Measurements from ENCODE around the gene PHF12.

The PHF12 gene

DNA sequence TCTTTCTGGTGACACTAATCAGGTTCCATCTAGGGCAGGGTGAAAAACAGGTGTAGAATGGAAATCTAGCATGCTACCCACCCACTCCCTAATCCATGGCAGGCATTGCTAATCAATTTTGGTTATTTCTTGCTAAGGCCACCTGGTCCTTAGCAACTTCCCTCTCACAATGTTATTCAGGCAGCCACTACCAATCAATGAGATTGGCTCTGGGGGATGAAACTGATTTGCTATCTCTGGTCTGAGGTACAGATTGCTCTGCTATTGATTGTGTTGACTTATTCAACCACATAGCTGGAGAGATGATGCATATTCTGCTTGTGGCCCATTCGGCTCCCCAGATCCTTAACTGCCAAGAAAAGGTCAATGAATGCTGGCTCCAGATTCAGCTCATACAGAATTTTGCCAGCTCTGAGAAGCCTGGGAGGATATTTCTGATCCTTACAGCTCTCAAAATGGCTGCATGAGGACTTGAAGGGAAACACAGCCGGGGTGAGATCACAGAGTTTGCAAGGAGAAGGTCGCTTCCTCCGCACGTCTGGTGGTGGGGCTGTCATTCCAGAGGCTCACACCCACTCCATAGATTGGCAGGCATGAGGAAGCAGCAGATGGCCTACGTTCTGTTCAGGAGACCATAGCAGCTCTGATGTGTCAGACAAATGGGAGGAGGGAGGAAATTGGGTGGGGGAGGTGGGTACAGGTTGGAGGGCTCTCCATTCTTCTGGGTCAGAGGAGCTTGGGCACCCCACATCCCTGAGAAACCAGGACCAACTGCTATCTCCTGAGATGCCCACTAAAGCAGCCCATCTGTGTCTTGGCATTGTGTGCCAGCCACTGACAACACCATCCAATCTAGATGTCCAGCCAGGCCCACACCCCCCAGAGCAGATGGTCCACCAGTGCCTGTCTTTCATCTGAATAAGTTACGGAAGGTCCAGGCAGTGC is 32.2 kb upstream of the PHF12 start:
- Mint-ChIP-seq H3K4me1 (ENCODE audit: low read depth) (peaks cover 17% of the 10 kb centered on the region), H3K4me3 (no peak overlapping the region), H3K27ac (no peak overlapping the region), H3K36me3 (ENCODE audit: low read depth) (no peaks in the 10 kb centered on the region), H3K9me3 (no peaks in the 10 kb centered on the region), H3K27me3 (ENCODE audit: low read depth) (peaks cover 4% of the 10 kb centered on the region)

DNA sequence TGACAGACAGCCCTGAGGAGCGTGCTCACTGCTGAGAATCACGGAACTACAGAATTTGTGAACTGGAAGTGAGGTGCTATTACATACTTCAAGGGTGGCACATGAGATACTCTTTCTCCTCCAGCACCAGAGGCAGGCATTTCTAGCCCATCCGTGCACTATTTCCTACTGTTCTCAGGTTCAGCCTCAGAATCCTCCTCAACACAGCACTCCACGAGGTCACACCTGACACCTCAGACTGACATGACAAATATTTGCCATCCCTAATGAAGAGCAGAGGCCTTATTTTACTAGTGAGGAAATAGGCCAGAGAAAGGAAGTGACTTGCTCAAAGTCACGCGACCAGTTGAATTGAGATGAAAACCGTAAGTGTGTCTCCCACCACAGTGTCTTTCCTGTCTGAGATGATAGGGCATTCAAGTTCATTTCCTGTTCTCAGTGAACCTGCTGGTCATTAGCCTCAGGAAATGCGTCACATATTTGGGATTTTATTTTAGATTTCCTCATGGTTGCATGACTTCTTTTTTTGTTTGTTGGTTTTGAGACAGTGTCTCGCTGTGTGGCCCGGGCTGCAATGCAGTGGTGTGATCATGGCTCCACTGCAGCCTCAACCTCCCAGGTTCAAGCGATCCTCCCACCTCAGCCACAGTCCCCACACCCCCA is 30.9 kb upstream of the PHF12 start:
- H3K4me1 Mint-ChIP-seq (ENCODE audit: low read depth), result peaks cover 17% of the 10 kb centered on the region
- H3K9me3 Mint-ChIP-seq, result no peaks in the 10 kb centered on the region
- H3K36me3 Mint-ChIP-seq (ENCODE audit: low read depth), result no peaks in the 10 kb centered on the region
- no peaks in the 10 kb centered on the region for H3K27me3 Mint-ChIP-seq (ENCODE audit: low read depth)
- H3K27ac Mint-ChIP-seq, result peak overlapping the region; percentile 62
- H3K4me3 Mint-ChIP-seq, result peak overlapping the region; percentile 23

DNA sequence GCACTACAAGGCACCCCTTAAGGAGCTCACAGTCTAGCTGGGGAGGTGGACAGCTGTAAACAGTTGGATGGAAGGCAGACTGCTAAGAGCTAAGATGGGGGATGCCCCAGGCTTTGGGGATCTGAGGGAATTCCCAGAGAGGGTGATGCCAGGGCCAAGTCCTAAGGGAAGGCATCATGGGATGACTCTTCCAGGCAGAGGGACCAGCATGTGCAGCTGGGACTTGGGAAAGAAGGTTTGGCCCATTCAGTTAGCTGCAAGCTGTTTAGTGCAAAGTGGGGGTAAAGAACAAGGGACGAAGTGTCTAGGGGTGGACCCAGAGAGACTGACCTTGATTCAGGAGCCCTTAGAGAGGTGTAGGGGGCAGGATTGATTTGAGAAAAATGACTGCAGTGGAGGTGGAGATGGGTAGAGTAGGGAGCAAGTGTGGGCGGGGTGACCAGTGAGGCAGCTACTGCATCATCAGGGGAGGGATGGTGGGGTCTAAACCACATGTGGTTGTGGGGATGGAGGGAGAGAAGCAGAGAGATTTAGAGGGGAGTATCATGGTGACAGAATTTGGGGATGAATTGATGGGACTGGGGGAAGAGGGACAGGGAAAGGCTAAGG is 27.1 kb upstream of the PHF12 start:
- H3K36me3 Mint-ChIP-seq (ENCODE audit: low read depth), result no peaks in the 10 kb centered on the region
- no peak overlapping the region for H3K4me3 Mint-ChIP-seq
- H3K27me3 Mint-ChIP-seq (ENCODE audit: low read depth), result no peaks in the 10 kb centered on the region
- H3K4me1 Mint-ChIP-seq (ENCODE audit: low read depth), result peaks cover 14% of the 10 kb centered on the region
- H3K9me3 Mint-ChIP-seq, result no peaks in the 10 kb centered on the region
- no peak overlapping the region for H3K27ac Mint-ChIP-seq

DNA sequence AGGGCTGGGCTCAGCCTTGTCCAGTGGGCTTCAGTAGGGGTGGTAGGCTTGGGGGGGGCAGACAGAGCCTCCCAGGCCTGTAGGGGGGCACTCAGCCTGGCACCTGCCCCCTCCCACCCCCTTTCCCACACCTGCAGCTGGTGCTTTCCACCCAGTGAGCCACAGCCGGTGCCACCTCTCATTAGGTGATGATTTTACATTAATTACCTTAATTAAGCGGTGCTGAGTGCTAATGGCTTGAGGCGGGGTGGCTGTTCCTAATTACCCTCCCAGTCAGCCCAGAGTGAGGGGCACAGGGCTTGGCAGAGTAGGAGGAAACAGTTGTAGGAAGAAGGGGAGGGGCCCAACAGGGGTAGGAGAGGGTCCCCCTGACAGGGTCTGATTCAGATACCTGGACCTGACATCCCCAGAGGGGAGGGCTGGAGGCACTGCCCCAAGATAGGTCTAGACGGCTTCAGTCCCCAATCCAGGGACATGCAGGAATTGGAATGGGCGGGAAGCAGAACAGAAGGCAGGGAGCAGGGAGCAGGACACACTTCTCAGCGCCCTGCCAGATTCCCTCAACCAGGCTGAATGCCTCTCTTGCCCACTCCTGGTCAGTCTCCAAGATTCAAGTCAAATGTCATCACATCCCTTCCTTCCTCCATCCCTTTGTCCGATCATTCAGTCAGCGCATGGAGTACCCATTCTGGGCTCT is 26.5 kb upstream of the PHF12 start:
- Mint-ChIP-seq H3K27me3 (ENCODE audit: low read depth) (no peaks in the 10 kb centered on the region), H3K27ac (no peak overlapping the region)

DNA sequence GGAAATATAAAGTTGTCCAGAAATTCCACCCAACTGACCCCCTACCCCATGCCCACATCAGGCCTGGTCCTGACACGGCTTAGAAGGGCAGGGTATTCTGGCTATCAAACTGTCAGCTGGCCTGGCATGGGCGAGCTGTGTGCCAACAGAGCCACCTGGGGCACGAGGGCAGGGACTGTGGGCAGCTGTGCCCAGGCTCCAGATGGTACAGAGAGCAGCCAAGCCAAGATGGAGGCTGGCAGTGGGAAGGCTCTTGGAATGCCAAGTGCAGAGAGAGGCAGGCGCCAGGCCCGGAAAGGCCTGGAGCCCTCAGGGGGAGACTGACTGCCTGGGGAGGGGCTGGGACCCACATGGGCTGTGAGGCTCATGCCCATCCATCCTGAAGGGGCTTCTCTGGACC is 24.3 kb upstream of the PHF12 start:
- Mint-ChIP-seq H3K27me3 (ENCODE audit: low read depth) (no peaks in the 10 kb centered on the region), H3K4me1 (ENCODE audit: low read depth) (no peaks in the 10 kb centered on the region), H3K27ac (no peak overlapping the region), H3K4me3 (no peak overlapping the region), H3K36me3 (ENCODE audit: low read depth) (no peaks in the 10 kb centered on the region), H3K9me3 (no peaks in the 10 kb centered on the region)

More for the DNA sequence above, 26.5 kb upstream of the PHF12 start:
- Mint-ChIP-seq H3K4me1 (ENCODE audit: low read depth) (peaks cover 8% of the 10 kb centered on the region), H3K4me3 (no peak overlapping the region), H3K36me3 (ENCODE audit: low read depth) (no peaks in the 10 kb centered on the region), H3K9me3 (no peaks in the 10 kb centered on the region)

DNA sequence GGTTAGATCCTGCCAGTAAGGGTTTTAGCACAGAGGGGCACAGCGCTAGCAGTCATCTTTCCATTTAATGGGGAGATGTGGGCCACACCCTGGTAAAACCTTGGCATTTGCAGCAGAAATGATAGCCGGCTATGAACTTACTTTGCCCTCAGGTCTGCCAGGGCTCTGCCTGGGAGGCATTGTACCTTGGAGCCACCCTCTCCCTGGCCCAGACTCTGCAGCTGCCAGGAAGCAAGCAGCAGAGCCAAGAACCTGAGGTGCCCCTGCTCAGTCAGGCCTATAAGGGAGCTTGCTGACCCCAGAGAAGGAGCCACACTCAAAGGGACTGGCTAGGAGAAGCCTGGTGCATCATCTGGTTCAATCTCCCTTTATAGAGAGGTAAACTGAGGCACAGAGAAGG is 23.7 kb upstream of the PHF12 start:
- Mint-ChIP-seq H3K9me3 (no peaks in the 10 kb centered on the region), H3K36me3 (ENCODE audit: low read depth) (no peaks in the 10 kb centered on the region), H3K4me1 (ENCODE audit: low read depth) (no peaks in the 10 kb centered on the region), H3K27ac (no peak overlapping the region), H3K27me3 (ENCODE audit: low read depth) (no peaks in the 10 kb centered on the region), H3K4me3 (no peak overlapping the region)

DNA sequence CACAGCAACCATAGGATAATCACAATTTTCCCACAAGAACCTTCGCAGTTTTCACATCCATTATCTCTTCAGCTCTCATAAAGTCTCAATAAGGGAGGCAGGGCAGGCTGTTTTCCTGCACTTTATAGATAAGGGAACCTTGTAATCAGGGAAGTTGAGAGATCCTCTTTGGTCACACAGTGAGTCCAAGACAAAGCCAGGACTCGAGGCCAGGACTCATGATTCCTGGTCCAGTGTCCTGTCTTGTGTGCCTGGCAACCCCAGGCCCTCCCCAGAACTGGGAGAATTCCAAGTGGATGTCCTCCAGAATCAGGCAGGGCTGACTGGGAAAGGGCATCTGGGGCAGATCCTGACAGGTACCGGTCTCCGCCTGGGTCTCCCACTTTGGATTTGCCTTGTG is 23.1 kb upstream of the PHF12 start:
- Mint-ChIP-seq H3K27ac (no peak overlapping the region), H3K4me1 (ENCODE audit: low read depth) (no peaks in the 10 kb centered on the region), H3K27me3 (ENCODE audit: low read depth) (no peaks in the 10 kb centered on the region), H3K4me3 (no peak overlapping the region), H3K9me3 (no peaks in the 10 kb centered on the region), H3K36me3 (ENCODE audit: low read depth) (no peaks in the 10 kb centered on the region)

DNA sequence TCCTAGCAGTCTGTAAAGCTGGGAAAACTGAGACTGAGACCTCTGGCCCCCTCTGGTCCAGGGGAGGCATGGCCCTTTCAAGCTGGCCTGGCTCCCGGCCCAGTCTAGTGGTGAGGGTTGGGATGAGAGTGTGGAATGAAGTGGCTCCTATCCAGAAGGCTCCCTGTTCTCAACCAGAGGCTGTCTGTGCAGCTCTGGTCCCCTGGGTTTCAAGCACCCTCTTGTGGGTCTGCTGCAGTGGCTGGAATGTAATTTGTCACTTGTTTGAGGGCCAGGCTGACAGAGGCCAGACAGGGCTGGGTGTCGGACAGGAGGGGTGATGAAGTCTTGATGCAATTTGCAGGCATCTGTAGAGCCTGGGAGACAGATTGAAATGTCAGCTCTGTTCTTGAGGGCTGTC is 22.1 kb upstream of the PHF12 start:
- Mint-ChIP-seq H3K27ac (no peak overlapping the region), H3K36me3 (ENCODE audit: low read depth) (no peaks in the 10 kb centered on the region), H3K9me3 (no peaks in the 10 kb centered on the region), H3K27me3 (ENCODE audit: low read depth) (no peaks in the 10 kb centered on the region), H3K4me1 (ENCODE audit: low read depth) (no peaks in the 10 kb centered on the region), H3K4me3 (no peak overlapping the region)

DNA sequence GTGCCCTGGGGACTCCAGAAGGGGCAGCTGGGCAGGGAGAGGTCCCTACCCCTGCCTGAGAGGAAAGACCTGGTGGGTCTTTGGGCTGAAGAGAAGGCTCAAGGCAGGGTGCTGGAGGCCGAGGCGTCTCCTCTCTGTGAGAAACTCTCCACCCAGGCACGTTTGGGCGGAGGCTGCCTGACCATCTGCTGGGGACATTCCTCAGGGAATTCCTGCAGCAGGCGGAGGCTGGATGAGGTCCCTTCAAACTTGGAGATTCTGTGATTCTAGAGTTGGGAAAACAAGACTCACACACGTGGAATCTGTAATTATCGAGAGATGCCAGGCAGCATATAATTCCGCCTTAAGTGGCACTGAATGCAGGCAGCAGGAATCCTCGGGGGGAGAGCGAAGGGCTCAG is 21.1 kb upstream of the PHF12 start:
- Mint-ChIP-seq H3K36me3 (ENCODE audit: low read depth) (no peaks in the 10 kb centered on the region), H3K4me3 (no peak overlapping the region), H3K27me3 (ENCODE audit: low read depth) (no peaks in the 10 kb centered on the region), H3K4me1 (ENCODE audit: low read depth) (no peaks in the 10 kb centered on the region), H3K9me3 (no peaks in the 10 kb centered on the region), H3K27ac (no peak overlapping the region)

DNA sequence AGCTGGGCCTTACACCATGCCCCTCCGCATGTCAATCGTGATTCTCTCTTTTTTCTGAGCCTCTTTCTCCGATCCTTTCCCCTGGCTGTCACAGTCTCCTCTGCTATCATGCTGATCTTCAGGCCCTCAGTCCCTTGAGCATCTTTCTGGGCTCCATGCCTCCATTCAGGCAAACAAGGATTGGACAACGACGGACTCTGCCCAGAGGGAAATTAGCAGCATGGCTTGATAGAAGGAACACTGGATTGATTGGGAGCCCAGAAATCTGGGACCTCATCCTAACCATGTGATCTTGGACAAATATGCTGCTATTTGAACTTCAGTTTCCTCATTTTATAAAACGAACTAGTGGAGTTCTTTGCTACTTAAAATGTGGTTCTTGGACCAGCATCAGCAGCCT is 19.6 kb upstream of the PHF12 start:
- Mint-ChIP-seq H3K4me3 (no peak overlapping the region), H3K27me3 (ENCODE audit: low read depth) (no peaks in the 10 kb centered on the region), H3K4me1 (ENCODE audit: low read depth) (peaks cover 3% of the 10 kb centered on the region), H3K9me3 (no peaks in the 10 kb centered on the region), H3K27ac (no peak overlapping the region), H3K36me3 (ENCODE audit: low read depth) (no peaks in the 10 kb centered on the region)

DNA sequence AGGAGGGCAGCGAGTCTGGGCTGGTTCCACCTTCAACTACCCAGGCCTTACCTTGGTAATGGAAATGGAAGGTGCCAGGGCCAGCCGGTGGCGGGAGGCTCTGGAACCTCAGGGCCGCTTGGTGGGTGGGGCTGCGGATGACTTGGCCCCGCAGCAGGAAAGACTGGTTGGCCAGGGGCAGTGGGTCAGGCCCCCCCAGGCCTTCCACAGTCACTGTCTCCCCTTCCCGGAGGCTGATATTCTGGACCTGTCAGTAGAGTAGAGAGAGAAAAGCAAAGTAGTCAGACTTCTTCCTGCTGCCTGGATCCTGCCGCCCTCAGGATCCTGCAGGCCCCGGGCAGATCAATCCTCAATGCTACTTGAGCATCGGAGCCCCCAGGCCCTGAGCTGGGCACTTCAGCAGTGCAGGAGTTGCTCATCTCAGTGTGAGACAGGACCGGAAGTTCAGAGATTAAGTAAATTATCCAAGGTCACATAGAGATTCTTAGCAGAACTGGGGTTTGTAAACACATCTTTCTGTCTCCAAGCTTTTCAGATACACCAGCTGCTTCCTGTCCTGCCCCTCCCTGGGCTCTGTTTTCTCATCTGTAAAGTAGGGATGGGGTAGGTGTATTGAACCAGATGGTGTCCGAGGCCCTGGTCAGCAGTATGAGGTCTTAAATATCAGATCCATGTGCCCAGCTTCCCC is 18.5 kb upstream of the PHF12 start:
- no peaks in the 10 kb centered on the region for H3K9me3 Mint-ChIP-seq
- H3K27me3 Mint-ChIP-seq (ENCODE audit: low read depth), result no peaks in the 10 kb centered on the region
- no peak overlapping the region for H3K4me3 Mint-ChIP-seq
- no peaks in the 10 kb centered on the region for H3K36me3 Mint-ChIP-seq (ENCODE audit: low read depth)
- H3K4me1 Mint-ChIP-seq (ENCODE audit: low read depth), result peaks cover 3% of the 10 kb centered on the region
- H3K27ac Mint-ChIP-seq, result no peak overlapping the region

DNA sequence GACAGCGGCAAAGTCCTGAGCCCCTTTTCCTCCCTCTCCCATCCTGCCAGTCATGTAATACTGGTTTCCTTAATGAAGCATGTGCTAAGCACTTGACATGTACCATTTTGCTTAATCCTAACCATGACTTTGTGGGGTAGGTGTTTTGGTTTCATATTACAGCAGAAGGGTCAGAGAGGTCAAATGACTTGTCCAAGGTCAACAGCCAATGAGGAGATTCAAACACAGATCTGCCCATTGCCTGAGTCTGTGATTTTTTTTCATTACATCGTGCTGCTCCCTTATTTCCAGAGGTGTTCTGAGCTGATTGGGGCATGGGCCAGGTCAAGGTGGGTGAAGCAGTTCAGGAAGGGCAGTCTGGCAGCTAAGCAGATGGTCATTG is 17.6 kb upstream of the PHF12 start:
- no peaks in the 10 kb centered on the region for H3K9me3 Mint-ChIP-seq
- no peak overlapping the region for H3K4me3 Mint-ChIP-seq
- H3K36me3 Mint-ChIP-seq (ENCODE audit: low read depth), result no peaks in the 10 kb centered on the region
- H3K27ac Mint-ChIP-seq, result no peak overlapping the region
- no peaks in the 10 kb centered on the region for H3K27me3 Mint-ChIP-seq (ENCODE audit: low read depth)
- H3K4me1 Mint-ChIP-seq (ENCODE audit: low read depth), result peaks cover 3% of the 10 kb centered on the region

DNA sequence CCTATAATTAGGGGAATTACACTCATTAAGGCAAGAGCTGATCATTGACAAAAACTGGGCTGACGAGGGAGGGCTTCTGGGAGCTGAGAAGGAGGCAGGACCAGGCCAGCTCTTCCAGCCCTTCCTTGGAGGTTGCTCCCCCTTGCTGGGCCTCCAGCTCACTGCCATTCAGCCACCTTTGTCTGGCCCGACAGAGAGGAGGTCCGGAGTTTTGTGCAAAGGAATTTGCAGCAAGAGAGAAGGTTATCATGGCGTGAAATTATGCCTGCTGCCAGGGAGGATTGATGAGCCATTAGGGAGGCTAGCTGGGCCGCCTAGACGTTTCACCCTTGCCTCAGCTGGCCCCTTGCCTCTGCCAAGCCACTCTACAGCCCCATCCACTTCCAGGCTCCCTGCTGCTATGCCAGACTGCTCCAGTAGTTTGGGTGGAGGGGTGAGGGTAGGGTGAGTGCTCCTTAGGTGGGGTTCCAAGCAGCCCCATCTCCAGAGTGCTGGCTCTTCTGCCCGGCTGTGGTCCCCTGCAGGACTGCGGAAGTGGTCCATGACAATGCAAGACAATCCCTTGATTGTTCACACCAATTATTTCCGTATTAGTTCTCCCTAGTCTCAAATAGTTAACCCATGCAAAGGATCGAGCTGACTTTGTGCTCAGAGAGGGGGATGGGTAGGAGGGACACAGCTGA is 17.1 kb upstream of the PHF12 start:
- no peaks in the 10 kb centered on the region for H3K36me3 Mint-ChIP-seq (ENCODE audit: low read depth)
- no peak overlapping the region for H3K4me3 Mint-ChIP-seq
- peaks cover 3% of the 10 kb centered on the region for H3K4me1 Mint-ChIP-seq (ENCODE audit: low read depth)
- H3K27me3 Mint-ChIP-seq (ENCODE audit: low read depth), result peaks cover 4% of the 10 kb centered on the region
- no peaks in the 10 kb centered on the region for H3K9me3 Mint-ChIP-seq
- no peak overlapping the region for H3K27ac Mint-ChIP-seq

Measured in T-helper 1 cell treated with Interleukin-12 subunit alpha and Interleukin-12 subunit beta and Interleukin-4 antibody, amounts not matched to agents 30 μg/mL and 1 μg/mL, for 36 hours (primary cell).